GM12891 (cell line): Measurements from ENCODE around the gene CTNNA3.

Experiments
- DNase-seq: peaks from one replicate; pipeline ENCODE4 v3.0.0; 2011; ENCODE audit warnings: low spot score; ENCODE audit not compliant: insufficient read length
- FAIRE-seq: peaks from 2 replicates; lab custom pipeline; 2011; peaks lifted over from hg19 to GRCh38; lab: Jason Lieb, UNC
- PAX5 ChIP-seq: IDR thresholded peaks from 2 replicates; pipeline ENCODE4 v1.6.1; 2011; ENCODE audit warnings: low read length, moderate library complexity, mild to moderate bottlenecking; ENCODE audit not compliant: insufficient read depth, severe bottlenecking
- POLR2A ChIP-seq: IDR thresholded peaks from 2 replicates; pipeline ENCODE4 v1.6.1; 2011; ENCODE audit warnings: low read depth, low read length, control low read depth
- POLR2AphosphoS5 ChIP-seq: IDR thresholded peaks from 2 replicates; pipeline ENCODE4 v1.6.1; 2011; ENCODE audit warnings: low read depth, low read length, control low read depth
- POU2F2 ChIP-seq: IDR thresholded peaks from 2 replicates; pipeline ENCODE4 v1.6.1; 2011; ENCODE audit warnings: low read depth, mild to moderate bottlenecking, control low read depth, low read length, moderate library complexity
- SPI1 ChIP-seq: IDR thresholded peaks from 2 replicates; pipeline ENCODE4 v1.6.1; 2011; ENCODE audit warnings: low read depth, low read length, control low read depth
- TAF1 ChIP-seq: IDR thresholded peaks from 2 replicates; pipeline ENCODE4 v1.6.1; 2011; ENCODE audit warnings: low read depth, low read length, control low read depth

Gene CTNNA3

GRCh38 chr10:66273966-66274519 is 1422.0 kb downstream of the CTNNA3 start:
- DNase-seq, result no peak
- no peak for TF ChIP-seq SPI1
- TF ChIP-seq POU2F2, result no peak
- TF ChIP-seq POLR2A, result no peak
- TF ChIP-seq POLR2AphosphoS5, result no peak
- TF ChIP-seq TAF1, result no peak
- no peak for TF ChIP-seq PAX5
- FAIRE-seq, result no peak

DNA sequence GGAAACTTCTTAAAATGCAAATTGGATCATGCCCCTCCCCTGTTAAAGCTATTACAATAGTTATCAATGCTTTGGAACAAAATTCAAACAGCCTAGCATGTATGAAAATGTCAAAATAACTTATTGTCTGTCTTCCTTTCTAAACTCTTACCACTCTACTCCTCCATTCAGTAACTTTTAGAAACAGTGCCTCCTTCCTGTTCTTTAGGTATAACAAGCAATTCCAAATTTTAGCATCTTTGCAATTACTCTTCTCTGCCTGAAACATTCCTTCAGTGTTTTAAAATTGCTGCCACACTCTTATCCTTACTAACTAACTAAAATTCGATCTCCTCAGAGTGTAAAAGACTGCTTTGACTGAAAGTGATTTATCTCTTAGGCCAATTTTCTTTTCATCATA is 1430.6 kb downstream of the CTNNA3 start:
- no peak for FAIRE-seq

DNA sequence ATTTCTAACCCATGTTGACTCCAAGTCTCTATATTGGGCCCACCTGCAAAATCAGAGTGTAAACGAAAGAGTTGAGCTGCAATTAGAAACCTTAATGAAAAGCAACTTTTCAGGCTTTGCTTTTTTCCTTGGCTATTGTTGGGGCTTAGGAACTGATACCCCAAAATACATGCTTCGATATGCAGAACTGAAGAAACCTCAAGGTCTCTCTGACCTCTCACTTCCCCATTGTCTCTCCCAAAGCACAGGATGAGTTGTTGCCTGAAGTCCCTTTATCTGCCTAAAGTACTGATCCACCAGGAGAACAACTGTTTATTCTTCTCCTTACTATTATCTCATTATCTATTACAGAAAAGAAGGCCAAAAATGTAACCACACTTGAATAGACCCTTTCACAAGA is 1436.2 kb downstream of the CTNNA3 start:
- TF ChIP-seq SPI1, result peak; percentile 95
- TF ChIP-seq TAF1, result no peak
- DNase-seq (no peak), FAIRE-seq (no peak)

More for the DNA sequence above, 1430.6 kb downstream of the CTNNA3 start:
- DNase-seq, result no peak
- TF ChIP-seq POU2F2, result no peak
- no peak for TF ChIP-seq POLR2AphosphoS5
- no peak for TF ChIP-seq SPI1
- TF ChIP-seq PAX5, result no peak
- TF ChIP-seq TAF1, result no peak
- no peak for TF ChIP-seq POLR2A

- DNase-seq (no peak), FAIRE-seq (no peak)
- TF ChIP-seq POU2F2 (no peak), SPI1 (peak; percentile 92)
Measured at GRCh38 chr10:66258693-66259092, 1437.3 kb downstream of the CTNNA3 start.

DNA sequence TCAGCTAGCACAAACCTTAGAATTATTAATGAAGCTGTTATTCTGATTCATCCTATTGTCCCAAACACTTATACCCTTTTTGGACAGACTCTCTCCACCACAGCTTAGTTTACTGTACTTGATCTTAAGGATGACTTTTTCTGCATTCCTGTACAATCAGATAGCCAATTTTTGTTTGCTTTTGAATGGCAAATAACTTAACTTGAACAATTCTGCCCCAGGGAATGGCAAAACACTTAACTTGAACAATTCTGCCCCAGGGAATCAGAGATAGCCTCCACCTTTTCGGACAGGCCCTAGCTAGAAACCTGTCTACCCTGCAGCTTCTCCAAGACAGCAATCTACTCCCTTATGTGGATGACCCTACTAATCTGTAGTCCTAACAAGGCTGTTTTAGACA is 1438.2 kb downstream of the CTNNA3 start:
- TF ChIP-seq POU2F2 (no peak), POLR2AphosphoS5 (no peak), SPI1 (no peak), PAX5 (no peak), TAF1 (no peak), POLR2A (no peak)
- FAIRE-seq (no peak), DNase-seq (no peak)

- no peak for FAIRE-seq
- no peak for DNase-seq
Measured at GRCh38 chr10:66252986-66253385, 1443.0 kb downstream of the CTNNA3 start.

GRCh38 chr10:66246177-66246576 is 1449.8 kb downstream of the CTNNA3 start:
- FAIRE-seq (no peak), DNase-seq (no peak)
- TF ChIP-seq POLR2AphosphoS5 (no peak), PAX5 (no peak), POLR2A (no peak), SPI1 (no peak), POU2F2 (no peak), TAF1 (no peak)

More at GRCh38 chr10:66252986-66253385, 1443.0 kb downstream of the CTNNA3 start:
- TF ChIP-seq POU2F2 (no peak), TAF1 (no peak), PAX5 (no peak), SPI1 (no peak), POLR2A (no peak), POLR2AphosphoS5 (no peak)

DNA sequence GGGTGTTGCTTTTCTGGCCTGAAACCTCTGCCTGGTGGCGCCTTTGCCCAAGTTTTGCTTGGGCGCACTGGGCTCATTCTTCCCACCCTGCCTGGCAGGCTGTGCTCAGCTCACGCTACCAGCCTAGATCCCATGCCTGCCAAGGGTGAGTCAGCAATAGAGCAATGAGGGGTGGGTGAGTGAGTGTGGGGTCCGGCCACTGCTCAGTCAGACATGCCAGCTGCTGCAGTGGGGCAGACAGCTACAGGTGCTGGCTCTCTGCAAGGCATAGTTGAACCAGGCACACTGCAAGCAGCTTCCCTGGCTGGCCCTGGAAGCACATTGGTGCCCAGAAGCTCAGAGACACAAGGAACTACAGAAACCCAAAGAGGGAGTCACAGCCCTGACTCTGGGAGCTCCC is 1451.0 kb downstream of the CTNNA3 start:
- FAIRE-seq (no peak), DNase-seq (no peak)
- no peak for TF ChIP-seq PAX5
- no peak for TF ChIP-seq TAF1

DNA sequence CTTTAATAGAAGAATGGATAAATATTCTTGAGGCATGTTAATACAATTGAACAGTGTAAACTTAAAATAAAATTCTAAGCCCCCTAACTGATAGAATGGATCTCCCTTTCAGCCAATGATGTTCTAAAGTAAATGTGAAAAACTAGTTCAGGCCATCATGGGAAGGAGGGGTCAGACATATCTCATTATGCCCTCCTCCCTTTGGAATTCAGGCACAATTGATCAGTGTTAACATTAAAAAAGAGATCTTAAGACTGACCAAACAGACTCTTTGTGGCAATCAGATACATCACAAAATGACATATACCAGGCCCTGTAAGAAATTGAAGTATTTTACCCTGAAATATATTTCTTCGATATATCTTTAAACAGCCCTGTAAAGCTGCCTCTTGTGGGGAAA is 1453.1 kb downstream of the CTNNA3 start:
- no peak for DNase-seq
- TF ChIP-seq POLR2A (no peak), POU2F2 (no peak), POLR2AphosphoS5 (no peak), TAF1 (no peak), PAX5 (no peak), SPI1 (no peak)
- no peak for FAIRE-seq

- TF ChIP-seq POU2F2 (no peak), POLR2AphosphoS5 (no peak), SPI1 (no peak), POLR2A (no peak)
- FAIRE-seq, result no peak
- DNase-seq, result no peak
Measured at GRCh38 chr10:66239062-66239461, 1456.9 kb downstream of the CTNNA3 start.

GRCh38 chr10:66238343-66238742 is 1457.7 kb downstream of the CTNNA3 start:
- FAIRE-seq (no peak), DNase-seq (no peak)
- TF ChIP-seq POLR2AphosphoS5, result no peak
- TF ChIP-seq TAF1, result no peak
- TF ChIP-seq POLR2A, result no peak
- no peak for TF ChIP-seq SPI1
- no peak for TF ChIP-seq PAX5
- no peak for TF ChIP-seq POU2F2
